HG02763 (cell line): Measurements from ENCODE around the gene EFCAB3.
"Not testable (repeated sequence)": the region's sequence is repeated elsewhere in the genome, so short reads cannot be mapped to it uniquely, and the experiment has no call there.

Experiments used
- ATAC-seq: cut with Tn5 transposase; IDR thresholded peaks from one replicate; pipeline ENCODE4 v1.9.1; 2021; ENCODE audit warnings: mild to moderate bottlenecking, moderate library complexity; ENCODE audit not compliant: unreplicated experiment

EFCAB3 gene

GRCh38 chr17:62380253-62380652, at the start of gene EFCAB3:
Gene EFCAB3 (plus strand): TSS chr17:62380553. CDS start chr17:62382980, 2,427 bp downstream.
- ATAC-seq, result no peak

- ATAC-seq, result no peak
Measured at GRCh38 chr17:62336527-62336926, 43.8 kb upstream of the EFCAB3 start.

- ATAC-seq, result no peak
Measured at GRCh38 chr17:62343764-62344270, 36.5 kb upstream of the EFCAB3 start.

GRCh38 chr17:62351176-62351575, 29.2 kb upstream of the EFCAB3 start:
- ATAC-seq, result no peak

- ATAC-seq, result no peak
Measured at GRCh38 chr17:62366191-62366590, 14.2 kb upstream of the EFCAB3 start.

- ATAC-seq, result no peak
Measured at GRCh38 chr17:62381561-62381960, 1.2 kb downstream of the EFCAB3 start.

GRCh38 chr17:62388856-62389255, 8.5 kb downstream of the EFCAB3 start:
- ATAC-seq, result no peak

- no peak for ATAC-seq
Measured at GRCh38 chr17:62392908-62393307, 12.6 kb downstream of the EFCAB3 start.

GRCh38 chr17:62398891-62399290, 18.5 kb downstream of the EFCAB3 start:
- no peak for ATAC-seq

GRCh38 chr17:62405451-62405850, 25.1 kb downstream of the EFCAB3 start:
- ATAC-seq, result no peak

GRCh38 chr17:62413090-62413489, 32.7 kb downstream of the EFCAB3 start:
- not testable (repeated sequence) for ATAC-seq

GRCh38 chr17:62423647-62424461, 43.5 kb downstream of the EFCAB3 start, which contains the start of gene METTL2A:
Gene METTL2A (plus strand): TSS chr17:62423897. CDS start chr17:62423903, 6 bp downstream.
- peak; percentile 89 for ATAC-seq

- ATAC-seq, result not testable (repeated sequence)
Measured at GRCh38 chr17:62426214-62426613, 45.9 kb downstream of the EFCAB3 start.

- not testable (repeated sequence) for ATAC-seq
Measured at GRCh38 chr17:62435251-62435650, 54.9 kb downstream of the EFCAB3 start.

- not testable (repeated sequence) for ATAC-seq
Measured at GRCh38 chr17:62441181-62441580, 60.8 kb downstream of the EFCAB3 start.

GRCh38 chr17:62444063-62444462, 63.7 kb downstream of the EFCAB3 start:
- ATAC-seq, result no peak

GRCh38 chr17:62445791-62446190, 65.4 kb downstream of the EFCAB3 start:
- ATAC-seq, result not testable (repeated sequence)

GRCh38 chr17:62452195-62452594, 71.8 kb downstream of the EFCAB3 start:
- not testable (repeated sequence) for ATAC-seq

- ATAC-seq, result not testable (repeated sequence)
Measured at GRCh38 chr17:62453041-62453440, 72.7 kb downstream of the EFCAB3 start.

GRCh38 chr17:62453656-62454055, 73.3 kb downstream of the EFCAB3 start:
- not testable (repeated sequence) for ATAC-seq

GRCh38 chr17:62454111-62454510, 73.8 kb downstream of the EFCAB3 start:
- peak; percentile 48 for ATAC-seq

- no peak for ATAC-seq
Measured at GRCh38 chr17:62456016-62456415, 75.7 kb downstream of the EFCAB3 start.
